Activated CD4-positive, alpha-beta T cell treated with anti-CD3 and anti-CD28 coated beads, Interleukin-2, amount 50 U/mL, for 4 hours (primary cell): ENCODE results near the gene MXD4.
A peak's percentile ranks its signal among the peaks of the same experiment; 100 is the strongest.

ENCODE experiments used
- DNase-seq, 2 experiments: peaks; one replicate each; pipeline ENCODE4 v3.0.0-alpha.2; 2020

MXD4 gene

GRCh38 chr4:2274320-2275043 lies 12.6 kb upstream of the MXD4 start:
- no peak for DNase-seq

DNA sequence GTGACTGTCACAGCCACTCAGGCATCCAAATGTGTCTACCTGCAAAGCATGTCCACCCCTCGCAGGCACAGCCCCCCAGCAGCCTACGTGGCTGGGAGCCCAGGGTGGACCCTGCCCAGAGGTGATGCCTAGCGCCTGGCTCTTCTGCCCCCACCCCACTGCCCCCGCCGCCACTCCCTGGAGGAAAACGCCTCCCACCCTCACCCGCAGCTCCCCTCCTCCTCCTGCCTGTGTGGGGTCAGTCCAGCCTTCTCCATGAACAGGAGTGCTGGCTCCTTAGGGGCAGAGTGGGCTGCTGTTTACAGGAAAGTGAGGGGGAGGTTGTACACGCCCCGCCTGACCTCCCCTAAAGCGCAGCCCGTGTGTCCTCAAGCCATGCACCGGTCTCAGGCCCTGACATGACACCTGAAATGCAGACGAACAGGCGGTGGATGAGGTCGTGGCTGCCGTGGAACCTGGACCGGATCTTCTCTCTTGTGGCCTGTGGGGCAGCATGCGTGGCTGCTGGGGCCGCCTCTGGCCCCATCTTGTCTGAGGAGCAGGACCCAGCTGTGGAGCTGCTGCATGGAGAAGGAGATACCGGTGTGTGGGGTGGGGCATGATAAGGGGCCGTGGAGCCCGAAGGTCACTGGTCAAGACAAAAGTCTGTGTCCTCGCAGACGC lies 11.9 kb upstream of the MXD4 start:
- DNase-seq = no peak

GRCh38 chr4:2273221-2273620 lies 11.3 kb upstream of the MXD4 start:
- no peak for DNase-seq

GRCh38 chr4:2272828-2273120 lies 10.9 kb upstream of the MXD4 start:
- DNase-seq = no peak

DNA sequence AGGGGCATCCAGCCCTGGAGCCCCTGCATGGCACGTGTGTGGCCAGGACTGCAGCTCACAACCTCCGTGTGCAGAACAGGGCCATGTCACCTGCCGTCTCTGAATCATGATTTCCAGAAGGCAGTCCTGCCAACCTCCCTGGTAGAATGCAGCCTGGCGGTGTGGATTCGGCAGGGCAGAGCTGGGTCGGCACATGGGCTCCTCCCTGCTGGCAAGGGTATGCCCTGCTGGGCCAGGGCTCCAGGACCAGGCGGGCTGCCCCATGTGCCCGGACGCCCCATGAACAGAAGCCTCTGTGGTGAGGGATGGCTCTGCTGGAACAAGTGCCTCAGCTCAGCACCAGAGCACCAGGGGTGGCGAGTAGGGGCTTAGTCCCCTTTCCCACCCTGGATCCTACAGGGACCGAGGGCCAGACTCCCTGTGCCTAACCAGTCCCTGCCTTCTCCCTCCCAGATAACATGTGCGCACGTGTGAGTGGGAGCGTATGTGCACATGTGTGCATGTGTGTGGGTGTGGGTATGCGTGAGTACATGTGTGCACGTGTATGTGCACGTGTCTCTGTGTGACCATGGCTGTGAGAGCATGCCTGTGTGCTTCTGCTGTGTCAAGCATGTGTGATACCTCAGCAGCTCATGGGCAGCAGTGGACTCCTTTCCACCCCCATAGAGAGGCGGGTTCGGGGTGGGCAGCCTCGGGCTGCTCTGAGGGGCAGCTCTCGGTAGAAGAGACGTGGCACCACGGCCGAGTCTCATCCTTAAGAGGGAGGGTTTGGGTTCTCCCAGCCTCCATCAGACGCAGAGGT lies 10.3 kb upstream of the MXD4 start:
- DNase-seq = no peak

DNA sequence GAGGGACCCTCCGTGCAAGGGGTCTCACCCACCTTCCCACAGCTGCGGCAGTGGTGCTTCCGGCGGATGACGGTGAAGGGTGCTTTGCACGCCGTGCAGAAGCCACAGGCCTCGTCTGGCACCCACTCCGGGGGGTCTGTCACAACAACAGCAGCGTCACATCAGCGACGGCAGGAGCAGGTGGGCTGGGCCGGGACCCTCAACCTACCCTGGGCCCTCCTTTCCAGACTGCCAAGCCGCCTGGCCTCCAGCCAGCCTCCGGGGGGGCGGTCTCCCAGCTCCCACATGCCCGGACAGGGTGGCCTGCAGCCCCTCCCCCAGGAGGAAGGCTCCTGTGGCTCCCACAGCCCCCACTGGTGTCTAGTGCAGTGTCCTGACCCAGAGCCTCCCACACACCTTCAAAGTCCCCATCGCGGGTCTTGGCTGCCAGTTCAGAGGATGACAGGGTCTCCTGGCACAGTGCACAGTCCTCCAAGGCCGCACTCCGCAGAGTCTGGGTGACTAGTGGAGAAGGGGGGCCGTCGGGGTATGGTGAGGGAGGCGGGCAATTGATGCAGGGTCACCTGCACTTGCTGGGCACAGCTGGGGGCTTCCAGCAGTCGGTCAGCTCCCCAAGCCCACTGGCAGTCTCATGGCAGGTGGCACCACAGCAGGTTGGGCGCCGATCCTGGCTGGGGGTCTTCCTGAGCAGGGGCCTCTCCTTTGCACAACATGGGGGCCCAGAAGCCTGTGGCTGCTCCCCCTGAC lies 9.5 kb upstream of the MXD4 start:
- DNase-seq = no peak

DNA sequence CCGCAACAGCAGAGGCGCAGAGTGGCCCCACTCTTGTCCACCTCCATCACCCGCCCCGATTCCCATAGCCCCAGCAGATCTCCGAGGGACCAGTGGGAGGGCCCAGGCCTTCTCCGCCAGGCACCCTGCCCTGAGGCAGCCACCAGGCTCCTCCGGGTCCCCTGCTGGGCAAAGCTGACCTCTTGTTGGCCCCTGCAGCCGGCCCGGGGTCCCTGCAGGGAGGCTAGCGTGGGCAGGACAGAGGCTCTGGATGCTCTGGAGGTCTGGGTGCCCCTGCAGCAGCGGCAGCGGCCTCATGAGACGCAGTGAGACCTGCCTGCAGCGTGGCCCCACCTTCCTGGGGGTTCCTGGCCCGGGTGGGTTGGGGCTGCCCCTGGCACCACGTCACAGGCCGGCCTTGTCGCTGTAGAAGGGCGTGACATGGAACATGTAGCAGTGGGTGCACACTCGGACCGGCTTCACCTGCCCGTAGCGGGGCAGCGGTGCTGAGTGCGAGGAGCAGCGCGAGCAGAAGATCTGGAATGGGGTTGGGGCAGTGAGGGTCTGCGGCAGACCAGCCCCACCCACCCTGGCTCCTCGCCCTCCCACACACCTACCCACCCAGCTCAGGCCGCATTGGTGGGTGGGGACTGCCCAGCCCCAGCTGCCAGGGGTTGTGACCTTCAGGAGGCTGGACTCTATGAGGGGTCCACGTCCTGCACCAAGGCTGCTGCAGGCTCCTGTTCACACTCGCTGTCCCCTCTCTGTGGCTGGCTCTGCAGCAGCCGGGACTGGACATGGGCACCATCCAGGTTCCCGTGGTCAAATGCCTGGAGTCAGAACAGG lies 8.6 kb upstream of the MXD4 start:
- DNase-seq = no peak

- no peak for DNase-seq
Measured at GRCh38 chr4:2269618-2270163, 7.8 kb upstream of the MXD4 start.

DNA sequence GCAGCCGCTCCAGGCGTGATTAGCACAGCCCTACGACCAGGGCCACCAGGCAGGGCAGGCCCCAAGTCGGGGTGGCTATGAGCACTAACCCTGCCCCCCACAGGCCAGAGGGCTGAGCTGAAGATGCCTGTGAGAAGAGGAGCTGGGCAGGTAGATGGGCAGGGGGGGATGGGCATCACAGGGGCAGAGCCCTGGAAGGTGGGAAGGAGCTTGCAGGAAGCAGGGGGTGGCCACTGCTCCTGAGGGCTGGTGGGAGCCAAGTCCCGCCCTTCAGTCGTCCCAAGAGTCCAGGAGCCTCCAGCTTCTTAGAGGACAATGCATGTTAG lies 7.3 kb upstream of the MXD4 start:
- DNase-seq = no peak

- DNase-seq = no peak
Measured at GRCh38 chr4:2268357-2269205, 6.7 kb upstream of the MXD4 start.

GRCh38 chr4:2267841-2268240 lies 5.9 kb upstream of the MXD4 start:
- DNase-seq = no peak

DNA sequence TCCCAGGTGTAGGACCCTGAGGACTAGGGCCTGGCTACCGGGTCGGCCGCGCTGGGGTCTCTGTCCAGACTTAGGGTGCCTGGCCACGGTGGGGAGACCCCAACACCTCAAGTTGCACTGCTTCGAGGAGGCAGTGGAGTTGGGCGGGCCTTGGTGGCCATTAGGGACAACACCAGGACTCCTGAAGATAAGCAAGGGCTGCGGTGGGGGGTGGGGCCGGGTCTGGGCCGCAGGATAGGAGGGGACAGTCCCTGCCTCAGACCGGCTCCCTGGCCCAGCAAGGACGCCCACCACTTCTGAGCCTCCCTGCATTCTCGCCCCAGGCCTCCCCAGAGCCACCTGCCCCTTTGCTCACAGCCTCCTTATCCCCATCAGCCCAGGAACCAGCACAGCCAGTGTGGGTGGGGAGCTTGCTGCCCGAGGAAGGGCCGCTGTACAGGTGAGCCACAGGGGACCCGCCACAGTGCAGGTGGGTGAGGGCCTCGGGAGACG lies 5.5 kb upstream of the MXD4 start:
- no peak for DNase-seq

GRCh38 chr4:2266821-2267220 lies 4.9 kb upstream of the MXD4 start:
- DNase-seq = no peak

DNA sequence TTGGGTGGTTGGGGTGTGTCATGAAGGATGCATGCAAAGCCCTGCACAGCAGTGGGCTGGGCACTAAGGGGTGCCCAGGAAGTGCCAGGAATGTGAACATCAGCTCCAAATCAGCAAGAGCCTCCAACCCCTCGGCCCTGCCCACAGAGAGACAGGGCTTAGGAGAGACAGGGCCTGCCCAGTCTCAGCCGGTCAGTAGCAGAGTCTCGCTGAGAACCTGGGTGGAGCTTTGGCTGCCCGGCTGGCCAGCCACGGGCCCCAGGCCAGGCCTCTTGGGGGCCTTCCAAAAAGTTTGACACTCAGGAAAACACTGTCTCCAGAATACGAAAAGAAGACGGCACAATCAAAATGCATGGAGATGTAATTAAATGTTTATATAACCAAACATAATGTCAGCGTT lies 4.3 kb upstream of the MXD4 start:
- DNase-seq = no peak

GRCh38 chr4:2265113-2266110 lies 3.5 kb upstream of the MXD4 start:
- DNase-seq = no peak

DNA sequence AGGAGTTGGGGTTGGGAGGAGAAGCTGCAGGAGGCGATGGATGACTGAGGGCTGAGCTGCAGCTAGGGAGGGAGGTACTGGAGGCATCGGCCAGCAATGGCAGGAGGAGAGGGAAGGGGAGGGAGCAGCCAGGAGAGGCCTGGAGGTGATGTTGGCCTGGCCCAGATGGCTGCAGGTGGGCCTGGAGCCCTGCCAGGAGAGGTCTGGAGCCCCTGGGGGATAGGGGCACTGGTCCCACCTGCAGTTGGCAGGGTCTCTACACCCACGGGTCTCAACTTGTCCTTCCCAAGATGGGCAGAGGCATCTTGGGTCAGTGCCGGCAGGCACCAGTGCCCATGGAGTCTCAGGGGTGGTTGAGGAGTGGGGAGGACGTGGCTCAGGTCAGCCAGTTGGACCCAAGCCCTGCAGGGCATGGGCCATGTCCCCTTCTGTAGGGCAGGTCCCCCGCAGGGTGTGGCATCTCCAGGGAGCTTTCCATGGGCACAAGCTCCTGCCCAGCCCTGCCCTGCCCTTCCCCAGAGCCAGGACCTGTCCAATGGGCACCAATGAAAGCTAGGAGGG lies 2.7 kb upstream of the MXD4 start:
- DNase-seq = no peak

GRCh38 chr4:2263926-2264321 lies 2.0 kb upstream of the MXD4 start:
- no peak for DNase-seq

GRCh38 chr4:2262944-2263250 lies 988 bp upstream of the MXD4 start:
- DNase-seq = no peak

- DNase-seq = peak; percentile 94 to 97
Measured at GRCh38 chr4:2262145-2262943, 435 bp upstream of the MXD4 start.
